HFF-Myc (cell line): ENCODE measurements around the gene HAO2.
A peak's percentile ranks its signal among the peaks of the same experiment; 100 is the strongest.

Experiments used
- DNase-seq: peaks from one replicate; pipeline ENCODE4 v3.0.0-alpha.2; 2011; ENCODE audit warnings: low read depth; ENCODE audit errors: extremely low read depth
- H3K4me3 ChIP-seq: replicated peaks from 2 replicates; pipeline ENCODE4 v1.5.1; 2011; ENCODE audit warnings: low read depth, mild to moderate bottlenecking, control low read depth, low read length
- TF ChIP-seq, protein P1 (sequence below): IDR thresholded peaks from 2 replicates; pipeline ENCODE4 v1.5.1; 2012; ENCODE audit warnings: mild to moderate bottlenecking, low read depth, low read length, control low read depth; ENCODE audit errors: missing control alignments

HAO2 gene

GRCh38 chr1:119367432-119368124 lies 1.0 kb upstream of the HAO2 start:
- H3K4me3 ChIP-seq, result no peak overlapping the region
- peak; percentile 30 for DNase-seq
- TF ChIP-seq, protein P1, sequence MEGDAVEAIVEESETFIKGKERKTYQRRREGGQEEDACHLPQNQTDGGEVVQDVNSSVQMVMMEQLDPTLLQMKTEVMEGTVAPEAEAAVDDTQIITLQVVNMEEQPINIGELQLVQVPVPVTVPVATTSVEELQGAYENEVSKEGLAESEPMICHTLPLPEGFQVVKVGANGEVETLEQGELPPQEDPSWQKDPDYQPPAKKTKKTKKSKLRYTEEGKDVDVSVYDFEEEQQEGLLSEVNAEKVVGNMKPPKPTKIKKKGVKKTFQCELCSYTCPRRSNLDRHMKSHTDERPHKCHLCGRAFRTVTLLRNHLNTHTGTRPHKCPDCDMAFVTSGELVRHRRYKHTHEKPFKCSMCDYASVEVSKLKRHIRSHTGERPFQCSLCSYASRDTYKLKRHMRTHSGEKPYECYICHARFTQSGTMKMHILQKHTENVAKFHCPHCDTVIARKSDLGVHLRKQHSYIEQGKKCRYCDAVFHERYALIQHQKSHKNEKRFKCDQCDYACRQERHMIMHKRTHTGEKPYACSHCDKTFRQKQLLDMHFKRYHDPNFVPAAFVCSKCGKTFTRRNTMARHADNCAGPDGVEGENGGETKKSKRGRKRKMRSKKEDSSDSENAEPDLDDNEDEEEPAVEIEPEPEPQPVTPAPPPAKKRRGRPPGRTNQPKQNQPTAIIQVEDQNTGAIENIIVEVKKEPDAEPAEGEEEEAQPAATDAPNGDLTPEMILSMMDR, result peak; percentile 89

DNA sequence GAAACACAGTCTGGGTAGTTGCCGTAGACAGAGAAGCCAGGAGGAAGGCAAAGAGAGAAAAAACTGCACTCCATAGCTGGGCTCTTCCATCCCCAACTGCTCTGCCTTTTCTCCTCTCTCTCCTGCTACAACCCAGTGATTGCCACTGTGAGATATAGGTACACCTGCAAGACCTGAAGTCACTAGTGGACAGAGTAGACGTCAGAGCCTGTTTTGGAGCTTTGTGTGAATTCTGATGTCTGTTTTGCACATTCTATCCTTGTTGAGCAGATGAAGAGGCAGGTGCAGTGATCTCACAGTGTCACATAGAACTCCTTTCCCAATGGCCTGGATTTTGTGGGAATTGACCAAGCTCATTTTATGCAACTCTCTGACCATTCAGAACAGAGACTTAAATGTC lies 2.2 kb downstream of the HAO2 start:
- TF ChIP-seq, protein P1, result no peak
- no peak for DNase-seq
- H3K4me3 ChIP-seq, result no peak overlapping the region

- no peak for DNase-seq
- TF ChIP-seq, protein P1, result no peak
- H3K4me3 ChIP-seq, result no peak overlapping the region
Measured at GRCh38 chr1:119371815-119372214, 3.2 kb downstream of the HAO2 start.

GRCh38 chr1:119372503-119373086 lies 4.0 kb downstream of the HAO2 start:
- no peak for DNase-seq
- no peak overlapping the region for H3K4me3 ChIP-seq
- TF ChIP-seq, protein P1, result peak; percentile 12

- no peak for DNase-seq
Measured at GRCh38 chr1:119373465-119373864, 4.9 kb downstream of the HAO2 start.

GRCh38 chr1:119374208-119374874 lies 5.8 kb downstream of the HAO2 start:
- DNase-seq, result no peak
- TF ChIP-seq, protein P1, result no peak
- no peak overlapping the region for H3K4me3 ChIP-seq

More at GRCh38 chr1:119373465-119373864, 4.9 kb downstream of the HAO2 start:
- TF ChIP-seq, protein P1, result no peak
- H3K4me3 ChIP-seq, result no peak overlapping the region
